Measurements from ENCODE around the gene CLDN10. TPM values are rescaled to one million over a fixed set of nuclear protein-coding genes. Genes with fewer than 3 reads are reported as not detected.

The CLDN10 gene
- total and polyA plus RNA-seq, 8 donors = 83.8 to 258 (median 98.1) TPM

DNA sequence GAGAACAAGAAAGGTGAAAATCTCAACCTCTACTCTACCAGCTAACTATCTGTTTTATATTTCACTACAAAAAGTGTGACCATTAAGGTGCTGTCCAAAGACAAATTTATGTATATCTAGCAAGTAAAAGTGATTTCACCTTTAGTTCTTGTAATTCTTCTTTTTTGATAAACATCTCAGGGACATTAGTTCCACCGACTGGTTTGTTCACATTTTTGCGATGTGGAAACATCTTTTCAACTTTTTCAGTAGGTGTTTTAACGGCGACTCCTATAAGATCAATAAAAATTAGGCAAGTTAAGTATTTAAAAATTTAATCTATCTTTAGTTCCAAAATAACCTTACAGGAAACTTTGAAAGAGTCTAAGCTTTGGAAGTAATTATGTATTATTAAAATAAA, 33.3 kb downstream of the CLDN10 start:
- FAIRE-seq = peak; percentile 17

DNA sequence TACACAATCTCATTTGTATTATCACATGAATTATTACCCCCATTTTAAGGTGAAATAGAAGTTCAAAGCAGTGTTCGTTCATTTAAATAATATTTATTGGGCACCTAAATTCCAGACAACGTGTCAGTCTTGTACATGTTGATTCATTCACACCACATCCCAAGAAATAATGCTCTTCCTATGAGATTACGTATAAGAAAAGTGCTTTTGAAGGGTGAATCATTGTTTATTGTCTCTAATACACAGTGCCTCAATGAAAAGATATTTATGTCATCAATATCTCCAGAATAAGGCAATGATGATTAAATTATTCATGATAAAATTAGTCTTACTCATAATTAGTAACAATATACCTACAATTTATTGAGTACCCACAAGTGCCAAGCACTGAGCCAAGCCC, 35.6 kb downstream of the CLDN10 start:
- Histone ChIP-seq H3K27ac (no peak overlapping the region), H3K9me3 (no peaks in the 10 kb centered on the region), H3K4me3 (no peak overlapping the region), H3K36me3 (peaks cover 0 to 18% (median 0%) of the 10 kb centered on the region in 3 donors), H3K27me3 (no peaks in the 10 kb centered on the region), H3K4me1 (peaks cover 0 to 11% (median under 1%) of the 10 kb centered on the region in 3 donors)
- TF ChIP-seq, protein P1, sequence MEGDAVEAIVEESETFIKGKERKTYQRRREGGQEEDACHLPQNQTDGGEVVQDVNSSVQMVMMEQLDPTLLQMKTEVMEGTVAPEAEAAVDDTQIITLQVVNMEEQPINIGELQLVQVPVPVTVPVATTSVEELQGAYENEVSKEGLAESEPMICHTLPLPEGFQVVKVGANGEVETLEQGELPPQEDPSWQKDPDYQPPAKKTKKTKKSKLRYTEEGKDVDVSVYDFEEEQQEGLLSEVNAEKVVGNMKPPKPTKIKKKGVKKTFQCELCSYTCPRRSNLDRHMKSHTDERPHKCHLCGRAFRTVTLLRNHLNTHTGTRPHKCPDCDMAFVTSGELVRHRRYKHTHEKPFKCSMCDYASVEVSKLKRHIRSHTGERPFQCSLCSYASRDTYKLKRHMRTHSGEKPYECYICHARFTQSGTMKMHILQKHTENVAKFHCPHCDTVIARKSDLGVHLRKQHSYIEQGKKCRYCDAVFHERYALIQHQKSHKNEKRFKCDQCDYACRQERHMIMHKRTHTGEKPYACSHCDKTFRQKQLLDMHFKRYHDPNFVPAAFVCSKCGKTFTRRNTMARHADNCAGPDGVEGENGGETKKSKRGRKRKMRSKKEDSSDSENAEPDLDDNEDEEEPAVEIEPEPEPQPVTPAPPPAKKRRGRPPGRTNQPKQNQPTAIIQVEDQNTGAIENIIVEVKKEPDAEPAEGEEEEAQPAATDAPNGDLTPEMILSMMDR (IDR thresholded peaks at IDR 0.05) = no peak
- FAIRE-seq (no peak), ATAC-seq (no peak), DNase-seq (no peak)
- intact Hi-C loops (cut with DNase I) = no loop called here
- whole genome bisulfite sequencing, 2 donors = 88 to 95% methylated on average over 3 of the region's 3 CpGs

More for the DNA sequence above, 33.3 kb downstream of the CLDN10 start:
- 56 to 57% methylated on average over 4 of the region's 4 CpGs for WGBS, 2 donors
- no peaks in the 10 kb centered on the region for H3K9me3 ChIP-seq
- intact Hi-C loops (cut with DNase I) = no loop called here
- no peaks in the 10 kb centered on the region for H3K27me3 ChIP-seq
- TF ChIP-seq, protein P1 (IDR thresholded peaks at IDR 0.05) = no peak
- DNase-seq = no peak
- ATAC-seq = no peak
- H3K4me3 ChIP-seq = no peak overlapping the region
- peak overlapping the region in 1 of 4 donors; percentile 27 for H3K27ac ChIP-seq
- H3K4me1 ChIP-seq = no peaks in the 10 kb centered on the region
- peaks cover 0 to 31% (median 3%) of the 10 kb centered on the region in 3 donors for H3K36me3 ChIP-seq

DNA sequence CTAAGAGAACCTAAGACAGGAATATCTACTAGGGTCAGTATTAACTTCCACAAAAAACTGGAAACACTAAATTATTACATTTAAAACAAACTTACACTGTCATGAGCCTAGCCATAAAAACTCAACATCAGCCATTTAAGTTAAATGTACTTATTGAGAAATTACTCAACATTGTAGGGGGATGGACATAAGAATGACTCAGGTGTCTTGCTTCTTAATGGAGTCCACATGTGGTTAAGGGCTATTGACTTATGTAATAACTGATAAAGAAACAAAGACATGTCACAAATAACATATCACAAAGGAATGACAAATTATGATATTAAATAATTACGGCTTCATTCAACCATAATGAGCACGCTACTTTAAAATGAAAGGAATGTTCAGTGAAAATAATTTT, 36.2 kb downstream of the CLDN10 start:
- TF ChIP-seq, protein P1 (IDR thresholded peaks at IDR 0.05) = no peak
- WGBS, 2 donors = 73 to 81% methylated on average over 2 of the region's 2 CpGs
- no peak for ATAC-seq

DNA sequence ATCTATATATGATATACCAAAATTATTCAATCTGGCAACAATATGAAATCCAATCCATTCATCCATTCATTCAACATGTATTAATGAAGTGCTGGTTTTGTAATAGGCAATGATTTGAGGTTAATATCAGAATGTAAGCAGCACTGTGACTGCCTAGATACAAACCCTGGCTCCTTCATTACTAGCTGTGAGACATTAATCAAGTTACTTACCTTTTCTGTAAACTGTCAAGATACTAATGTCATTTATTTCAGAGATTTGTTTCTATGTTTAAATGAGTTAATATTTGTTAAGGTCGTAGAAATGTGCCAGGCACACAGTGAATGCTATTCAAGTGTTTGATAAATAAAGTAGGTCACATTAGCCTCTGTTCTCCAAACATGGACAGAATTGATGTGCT, 40.9 kb downstream of the CLDN10 start:
- Histone ChIP-seq H3K36me3 (peaks cover 0 to 3% (median 0%) of the 10 kb centered on the region in 3 donors), H3K4me3 (no peak overlapping the region), H3K4me1 (peaks cover 0 to 33% (median 7%) of the 10 kb centered on the region in 3 donors), H3K9me3 (no peaks in the 10 kb centered on the region), H3K27ac (peak overlapping the region in 1 of 4 donors; percentile 42), H3K27me3 (no peaks in the 10 kb centered on the region)
- DNase-seq (no peak), FAIRE-seq (no peak), ATAC-seq (peak in 2 of 4 donors; percentile 60 to 66)
- TF ChIP-seq, protein P1 (IDR thresholded peaks at IDR 0.05) = no peak
- WGBS, 2 donors = 12 to 19% methylated on average over 1 of the region's 1 CpG
- intact Hi-C loops (cut with DNase I) = no loop called here

More for the DNA sequence above, 36.2 kb downstream of the CLDN10 start:
- no peak for DNase-seq
- Histone ChIP-seq H3K4me1 (peaks cover 0 to 12% (median 6%) of the 10 kb centered on the region in 3 donors), H3K36me3 (peaks cover 0 to 18% (median 0%) of the 10 kb centered on the region in 3 donors), H3K27me3 (no peaks in the 10 kb centered on the region), H3K9me3 (no peaks in the 10 kb centered on the region), H3K27ac (no peak overlapping the region), H3K4me3 (no peak overlapping the region)
- FAIRE-seq = no peak
- intact Hi-C loops (cut with DNase I) = no loop called here

DNA sequence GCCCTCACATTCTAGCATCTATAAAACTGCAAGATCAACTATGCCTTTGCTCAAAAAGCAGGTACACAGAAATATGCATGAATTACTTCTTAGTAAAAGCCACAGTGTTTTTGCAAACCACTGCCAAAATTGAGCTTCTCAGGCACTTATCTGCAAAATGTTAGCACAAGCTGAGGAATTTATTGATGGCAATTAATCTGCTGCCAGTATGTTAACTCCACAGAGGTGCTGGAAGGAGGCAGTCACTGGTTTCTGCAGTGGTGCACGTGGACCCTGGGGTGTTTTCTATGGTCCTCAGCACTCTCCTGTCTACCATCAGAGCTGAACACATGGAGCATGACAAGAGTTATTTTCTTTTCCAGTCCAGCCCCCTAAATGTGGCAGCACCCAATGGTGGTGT, 44.2 kb downstream of the CLDN10 start:
- Histone ChIP-seq H3K4me1 (peaks cover 0 to 33% (median 7%) of the 10 kb centered on the region in 3 donors), H3K27ac (peak overlapping the region in 1 of 4 donors; percentile 42), H3K36me3 (no peaks in the 10 kb centered on the region), H3K27me3 (no peaks in the 10 kb centered on the region), H3K9me3 (no peaks in the 10 kb centered on the region), H3K4me3 (no peak overlapping the region)
- FAIRE-seq (no peak), DNase-seq (peak in 1 of 6 donors; percentile 40), ATAC-seq (peak; percentile 45 to 87 (median 72))
- intact Hi-C loops (cut with DNase I) = no loop called here
- 19 to 20% methylated on average over 1 of the region's 1 CpG for WGBS, 2 donors
- TF ChIP-seq, protein P1 (IDR thresholded peaks at IDR 0.05) = no peak

Data from pancreas (tissue), 10 donors.